Measurements from ENCODE around the gene PYY. TPM values are rescaled to one million over a fixed set of nuclear protein-coding genes. Genes with fewer than 3 reads are reported as not detected.
A peak's percentile ranks its signal among the peaks of the same experiment; 100 is the strongest.

Gene PYY
- total RNA-seq, 6 donors from 2014 or later = 0.60 TPM; not detected in 5

DNA sequence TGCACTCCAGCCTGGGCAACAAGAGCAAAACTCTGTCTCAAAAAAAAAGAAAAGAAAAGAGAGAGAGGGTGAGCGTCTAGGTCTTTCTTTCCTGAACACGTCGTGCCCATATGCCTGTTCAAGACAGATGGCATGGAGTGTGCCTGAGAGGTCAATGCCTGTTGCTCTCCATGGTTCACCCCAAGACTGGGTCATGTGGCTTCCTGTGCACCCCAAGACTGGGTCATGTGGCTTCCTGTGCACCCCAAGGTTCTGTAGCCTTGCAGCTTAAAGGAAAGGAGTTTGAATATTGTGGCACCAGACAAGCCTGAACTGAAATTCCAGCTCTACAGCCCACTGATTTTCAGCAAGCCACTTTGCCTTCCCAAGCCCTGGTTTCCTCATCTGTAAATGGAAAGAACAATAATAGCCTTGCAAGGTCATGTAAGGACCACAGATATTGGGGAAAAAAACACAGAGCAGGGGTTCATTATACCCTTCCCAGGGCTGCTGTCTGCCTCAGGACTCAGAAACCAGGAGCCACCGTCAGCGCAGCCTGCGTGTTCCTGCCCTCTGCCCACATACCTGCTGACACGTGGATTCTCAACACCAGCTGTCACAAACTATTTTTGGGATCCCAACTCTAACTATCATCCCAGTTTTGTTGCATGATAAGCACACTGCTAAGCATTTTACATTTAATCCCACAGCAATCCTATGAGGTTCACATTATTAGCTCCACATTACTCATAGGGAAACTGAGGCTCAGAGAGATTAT, 32.7 kb upstream of the PYY start:
- DNase-seq (no peak), ATAC-seq (ENCODE audit: low FRiP score in 2 of 2) (no peak)
- TF ChIP-seq EP300 (IDR thresholded peaks at IDR 0.05) (no peak), POLR2AphosphoS5 (IDR thresholded peaks at IDR 0.05) (no peak), POLR2A (IDR thresholded peaks at IDR 0.05) (no peak)
- no peaks in the 10 kb centered on the region for H3K36me3 ChIP-seq
- no peaks in the 10 kb centered on the region for H3K9me3 ChIP-seq
- peaks cover 10 to 13% (median 12%) of the 10 kb centered on the region in 4 donors for H3K4me1 ChIP-seq
- H3K27ac ChIP-seq = no peak overlapping the region
- H3K4me3 ChIP-seq = no peak overlapping the region
- H3K27me3 ChIP-seq = peaks cover 0 to 14% (median 7%) of the 10 kb centered on the region in 4 donors
- WGBS, 2 donors = 82 to 83% methylated on average over 7 of the region's 7 CpGs

DNA sequence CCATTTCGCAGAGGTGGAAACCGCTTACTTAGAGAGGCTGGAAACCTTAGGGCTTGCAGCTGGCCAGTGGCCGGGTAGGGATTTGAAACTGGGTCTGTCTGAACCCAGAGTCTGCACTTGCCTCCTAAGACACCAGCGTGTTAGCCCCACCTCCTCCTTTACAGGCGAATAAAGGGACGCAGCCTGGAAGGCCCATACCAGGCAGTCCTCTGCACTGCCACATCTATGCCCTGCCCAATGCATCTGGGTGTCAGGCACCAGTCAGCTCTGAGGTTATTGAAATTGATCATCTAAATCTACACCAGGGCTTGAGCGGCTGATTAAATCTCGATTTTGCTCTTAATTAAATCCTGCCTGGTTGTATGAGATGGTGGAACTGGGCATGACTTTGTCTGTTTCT, 30.8 kb upstream of the PYY start:
- no peak for DNase-seq
- Histone ChIP-seq H3K27me3 (peaks cover 0 to 14% (median 7%) of the 10 kb centered on the region in 4 donors), H3K27ac (peak overlapping the region in 2 of 4 donors; percentile 55 to 58), H3K4me1 (peaks cover 10 to 13% (median 12%) of the 10 kb centered on the region in 4 donors), H3K4me3 (peak overlapping the region in 3 of 4 donors; percentile 39 to 54 (median 53)), H3K9me3 (no peaks in the 10 kb centered on the region), H3K36me3 (no peaks in the 10 kb centered on the region)
- whole genome bisulfite sequencing, 2 donors = 67 to 77% methylated on average over 8 of the region's 8 CpGs
- ATAC-seq (ENCODE audit: low FRiP score in 2 of 2) = no peak
- no peak for TF ChIP-seq POLR2A (IDR thresholded peaks at IDR 0.05)

DNA sequence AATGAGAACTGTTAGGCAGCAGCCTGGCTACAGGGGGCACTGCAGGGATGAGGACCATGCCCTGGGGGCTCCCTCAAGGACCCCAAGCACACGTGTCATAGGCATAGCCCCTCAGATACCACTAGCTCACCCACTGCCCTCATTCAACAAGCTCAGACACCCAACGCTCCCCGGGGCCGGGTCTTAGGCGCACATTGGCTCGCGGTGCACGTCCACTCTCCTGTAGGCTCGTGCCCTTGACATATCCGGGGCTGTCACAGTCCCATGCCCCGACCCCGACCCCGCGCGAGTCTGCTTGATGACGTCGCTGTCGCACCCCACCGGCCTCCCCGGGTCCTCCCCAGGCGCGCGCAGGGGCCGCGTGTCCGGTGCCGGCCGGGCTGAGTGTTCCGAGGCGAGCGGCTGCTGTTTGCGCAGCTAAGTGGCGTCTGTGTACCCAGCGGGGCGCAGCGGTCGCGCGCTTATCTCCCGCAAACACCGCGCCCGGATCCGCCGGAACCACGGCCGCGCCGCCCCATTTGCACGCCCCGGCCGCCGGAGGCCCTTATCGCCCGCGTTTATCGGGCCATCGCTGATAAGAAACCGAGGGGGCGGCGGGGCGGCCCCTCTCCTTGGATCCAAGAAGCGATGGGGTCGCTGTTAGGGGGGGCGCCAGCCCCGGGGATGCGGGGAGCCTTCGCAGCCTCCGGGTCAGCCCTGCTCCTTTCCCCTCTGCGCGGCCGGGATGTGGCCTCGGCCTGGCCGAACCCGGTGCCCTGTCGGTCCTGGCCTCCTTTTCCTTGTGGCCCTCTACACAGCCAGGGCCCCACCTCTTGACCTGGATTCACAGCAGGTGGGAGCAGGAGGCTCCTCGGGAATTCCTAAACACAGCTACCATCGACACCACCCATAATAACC, 30.0 kb upstream of the PYY start:
- 4 to 6% methylated on average over 14 to 53 of the region's 78 CpGs for whole genome bisulfite sequencing, 2 donors
- peak; percentile 37 to 90 for DNase-seq
- TF ChIP-seq POLR2A (IDR thresholded peaks at IDR 0.05) = no peak
- TF ChIP-seq, protein P1, sequence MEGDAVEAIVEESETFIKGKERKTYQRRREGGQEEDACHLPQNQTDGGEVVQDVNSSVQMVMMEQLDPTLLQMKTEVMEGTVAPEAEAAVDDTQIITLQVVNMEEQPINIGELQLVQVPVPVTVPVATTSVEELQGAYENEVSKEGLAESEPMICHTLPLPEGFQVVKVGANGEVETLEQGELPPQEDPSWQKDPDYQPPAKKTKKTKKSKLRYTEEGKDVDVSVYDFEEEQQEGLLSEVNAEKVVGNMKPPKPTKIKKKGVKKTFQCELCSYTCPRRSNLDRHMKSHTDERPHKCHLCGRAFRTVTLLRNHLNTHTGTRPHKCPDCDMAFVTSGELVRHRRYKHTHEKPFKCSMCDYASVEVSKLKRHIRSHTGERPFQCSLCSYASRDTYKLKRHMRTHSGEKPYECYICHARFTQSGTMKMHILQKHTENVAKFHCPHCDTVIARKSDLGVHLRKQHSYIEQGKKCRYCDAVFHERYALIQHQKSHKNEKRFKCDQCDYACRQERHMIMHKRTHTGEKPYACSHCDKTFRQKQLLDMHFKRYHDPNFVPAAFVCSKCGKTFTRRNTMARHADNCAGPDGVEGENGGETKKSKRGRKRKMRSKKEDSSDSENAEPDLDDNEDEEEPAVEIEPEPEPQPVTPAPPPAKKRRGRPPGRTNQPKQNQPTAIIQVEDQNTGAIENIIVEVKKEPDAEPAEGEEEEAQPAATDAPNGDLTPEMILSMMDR (IDR thresholded peaks at IDR 0.05) = peak in 3 of 6 experiments; percentile 26 to 35 (median 27)
- Histone ChIP-seq H3K9me3 (no peaks in the 10 kb centered on the region), H3K27me3 (peaks cover 0 to 14% (median 7%) of the 10 kb centered on the region in 4 donors), H3K4me1 (peaks cover 10 to 13% (median 12%) of the 10 kb centered on the region in 4 donors), H3K27ac (peak overlapping the region in 3 of 4 donors; percentile 6 to 58 (median 55)), H3K4me3 (peak overlapping the region; percentile 5 to 54 (median 46)), H3K36me3 (no peaks in the 10 kb centered on the region)
- peak; percentile 58 to 72 for ATAC-seq (ENCODE audit: low FRiP score in 2 of 2)

DNA sequence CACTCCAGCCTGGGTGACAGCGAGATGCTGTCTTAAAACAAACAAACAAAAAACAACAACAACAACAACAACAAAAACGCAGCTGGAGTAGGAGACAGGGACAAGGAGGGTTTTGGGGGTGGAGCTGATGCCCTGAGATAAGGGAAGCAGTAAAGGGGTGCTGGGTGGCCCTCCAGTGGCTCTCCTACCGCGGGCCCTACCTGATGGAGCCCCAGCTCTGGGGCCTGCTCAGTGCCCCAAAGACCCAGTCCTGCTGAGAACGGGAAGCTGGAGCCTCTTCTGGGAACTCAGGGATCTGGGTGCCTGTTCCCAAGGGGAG, 29.4 kb upstream of the PYY start:
- 18 to 35% methylated on average over 4 to 5 of the region's 5 CpGs for WGBS, 2 donors
- Histone ChIP-seq H3K9me3 (no peaks in the 10 kb centered on the region), H3K4me1 (peaks cover 10 to 13% (median 12%) of the 10 kb centered on the region in 4 donors), H3K27ac (peak overlapping the region in 1 of 4 donors; percentile 55), H3K36me3 (no peaks in the 10 kb centered on the region), H3K27me3 (peaks cover 0 to 14% (median 7%) of the 10 kb centered on the region in 4 donors), H3K4me3 (peak overlapping the region in 3 of 4 donors; percentile 39 to 54 (median 53))
- no peak for TF ChIP-seq POLR2AphosphoS5 (IDR thresholded peaks at IDR 0.05)
- ATAC-seq (ENCODE audit: low FRiP score in 2 of 2) (no peak), DNase-seq (no peak)

DNA sequence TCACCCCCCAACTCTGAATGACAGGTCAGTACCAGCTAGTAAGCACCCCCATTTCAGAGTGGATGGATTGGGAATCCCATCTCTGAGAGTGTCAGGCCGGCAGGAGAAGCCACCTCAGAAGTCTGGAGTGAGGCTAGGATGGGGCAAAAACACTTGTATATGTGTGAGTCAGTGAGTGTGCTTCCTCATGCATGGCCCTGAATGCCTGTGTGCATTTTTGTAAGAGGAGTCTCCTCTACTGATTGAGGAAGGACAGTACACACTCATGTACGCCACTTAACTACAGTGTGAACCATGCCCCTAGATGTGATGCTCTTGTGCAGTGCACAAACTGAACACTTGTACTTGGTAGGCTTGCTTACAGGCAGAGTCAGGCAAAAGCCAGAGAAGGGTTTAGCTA, 28.4 kb upstream of the PYY start:
- ATAC-seq (ENCODE audit: low FRiP score in 2 of 2) (no peak), DNase-seq (no peak)
- H3K9me3 ChIP-seq = no peaks in the 10 kb centered on the region
- H3K4me3 ChIP-seq = no peak overlapping the region
- WGBS, 2 donors = 74 to 88% methylated on average over 2 of the region's 2 CpGs
- H3K27me3 ChIP-seq = peaks cover 0 to 14% (median 6%) of the 10 kb centered on the region in 4 donors
- H3K27ac ChIP-seq = no peak overlapping the region
- no peaks in the 10 kb centered on the region for H3K36me3 ChIP-seq
- TF ChIP-seq, protein P1 (IDR thresholded peaks at IDR 0.05) = no peak
- TF ChIP-seq POLR2A (IDR thresholded peaks at IDR 0.05) (no peak), EP300 (IDR thresholded peaks at IDR 0.05) (no peak), POLR2AphosphoS5 (IDR thresholded peaks at IDR 0.05) (no peak)
- peaks cover 10 to 13% (median 12%) of the 10 kb centered on the region in 4 donors for H3K4me1 ChIP-seq

DNA sequence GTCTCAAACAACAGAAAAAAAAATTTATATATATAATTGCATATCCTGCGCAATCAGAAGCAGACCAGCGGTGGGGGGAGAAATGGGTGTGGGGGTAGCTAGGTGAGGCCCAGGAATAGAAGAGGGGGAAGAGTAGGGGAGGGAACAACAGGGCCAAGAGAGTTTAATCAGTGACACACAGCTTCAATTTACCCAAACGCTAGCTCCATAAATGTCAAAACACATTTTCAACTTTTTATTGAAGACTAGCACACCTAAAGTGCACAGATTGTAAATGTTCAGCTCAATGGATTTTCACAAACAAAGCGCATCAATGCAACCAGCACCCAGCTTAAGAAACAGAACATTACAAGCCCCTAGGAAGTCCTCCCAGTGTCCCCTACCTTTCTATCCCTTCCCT, 25.9 kb upstream of the PYY start:
- Histone ChIP-seq H3K27me3 (peaks cover 0 to 14% (median 6%) of the 10 kb centered on the region in 4 donors), H3K27ac (no peak overlapping the region), H3K4me1 (peaks cover 10 to 13% (median 12%) of the 10 kb centered on the region in 4 donors), H3K36me3 (no peaks in the 10 kb centered on the region), H3K4me3 (no peak overlapping the region), H3K9me3 (no peaks in the 10 kb centered on the region)
- no peak for ATAC-seq (ENCODE audit: low FRiP score in 2 of 2)
- WGBS, 2 donors = 90 to 91% methylated on average over 4 of the region's 4 CpGs
- TF ChIP-seq POLR2AphosphoS5 (IDR thresholded peaks at IDR 0.05) = no peak
- no peak for TF ChIP-seq EP300 (IDR thresholded peaks at IDR 0.05)
- TF ChIP-seq, protein P1 (IDR thresholded peaks at IDR 0.05) = no peak
- TF ChIP-seq POLR2A (IDR thresholded peaks at IDR 0.05) = no peak
- no peak for DNase-seq

Measured in upper lobe of left lung (tissue), 6 donors.